WERI-Rb-1 (cell line): ENCODE data around the gene NUP98.
"Not testable (repeated sequence)": the region's sequence is repeated elsewhere in the genome, so short reads cannot be mapped to it uniquely, and the experiment has no call there.

ENCODE experiments used
- DNase-seq: peaks from one replicate; pipeline ENCODE4 v3.0.0-alpha.2; 2020
- H3K27ac ChIP-seq: fragments of 250-450 bp; sonication (Bioruptor Pico); 2 replicates; pipeline ENCODE4 v1.5.1; 2020; ENCODE audit warnings: mild to moderate bottlenecking, moderate library complexity
- H3K27me3 ChIP-seq: fragments of 250-450 bp; sonication (Bioruptor Pico); 2 replicates; pipeline ENCODE4 v1.5.1; 2021; ENCODE audit warnings: mild to moderate bottlenecking, low read depth, moderate library complexity; ENCODE audit not compliant: insufficient read depth, severe bottlenecking
- H3K36me3 ChIP-seq: fragments of 250-450 bp; sonication (Bioruptor Pico); 2 replicates; pipeline ENCODE4 v1.5.1; 2020; ENCODE audit warnings: mild to moderate bottlenecking, moderate library complexity
- H3K4me3 ChIP-seq: 2 replicates; pipeline ENCODE4 v1.5.1; 2011; ENCODE audit warnings: low read depth, mild to moderate bottlenecking, control low read depth, low read length
- H3K9me3 ChIP-seq: fragments of 250-450 bp; sonication (Bioruptor Pico); 2 replicates; pipeline ENCODE4 v1.5.1; 2021; ENCODE audit warnings: mild to moderate bottlenecking, moderate library complexity; ENCODE audit not compliant: severe bottlenecking
- TF ChIP-seq, protein P1 (sequence below): IDR thresholded peaks from 2 replicates; pipeline ENCODE4 v1.5.1; 2011; ENCODE audit warnings: low read depth, mild to moderate bottlenecking, control low read depth, inconsistent platforms, low read length

NUP98 gene

DNA sequence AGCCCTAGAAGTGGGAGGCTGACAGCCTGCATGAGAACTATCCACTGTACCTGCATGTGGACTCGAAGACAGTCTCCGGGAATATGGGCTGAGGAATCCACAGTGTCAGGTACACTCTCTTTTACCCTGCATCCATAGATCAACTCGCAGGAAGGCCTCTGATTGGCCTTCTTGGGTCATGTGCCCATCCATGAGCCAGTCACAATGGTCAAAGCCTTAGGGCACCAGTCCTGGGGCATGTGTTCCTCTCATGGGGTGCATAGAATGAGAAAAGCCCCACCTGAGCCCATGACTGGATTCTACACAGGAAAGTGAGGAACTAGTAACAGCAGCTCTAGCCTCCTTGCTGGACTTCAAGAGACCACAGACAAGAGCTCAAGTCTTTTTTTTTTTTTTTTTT is 141.8 kb downstream of the NUP98 start:
- Histone ChIP-seq H3K36me3 (no peaks in the 10 kb centered on the region), H3K27me3 (no peaks in the 10 kb centered on the region), H3K27ac (no peak overlapping the region), H3K4me3 (no peak overlapping the region), H3K9me3 (no peaks in the 10 kb centered on the region)
- no peak for DNase-seq
- TF ChIP-seq, protein P1, sequence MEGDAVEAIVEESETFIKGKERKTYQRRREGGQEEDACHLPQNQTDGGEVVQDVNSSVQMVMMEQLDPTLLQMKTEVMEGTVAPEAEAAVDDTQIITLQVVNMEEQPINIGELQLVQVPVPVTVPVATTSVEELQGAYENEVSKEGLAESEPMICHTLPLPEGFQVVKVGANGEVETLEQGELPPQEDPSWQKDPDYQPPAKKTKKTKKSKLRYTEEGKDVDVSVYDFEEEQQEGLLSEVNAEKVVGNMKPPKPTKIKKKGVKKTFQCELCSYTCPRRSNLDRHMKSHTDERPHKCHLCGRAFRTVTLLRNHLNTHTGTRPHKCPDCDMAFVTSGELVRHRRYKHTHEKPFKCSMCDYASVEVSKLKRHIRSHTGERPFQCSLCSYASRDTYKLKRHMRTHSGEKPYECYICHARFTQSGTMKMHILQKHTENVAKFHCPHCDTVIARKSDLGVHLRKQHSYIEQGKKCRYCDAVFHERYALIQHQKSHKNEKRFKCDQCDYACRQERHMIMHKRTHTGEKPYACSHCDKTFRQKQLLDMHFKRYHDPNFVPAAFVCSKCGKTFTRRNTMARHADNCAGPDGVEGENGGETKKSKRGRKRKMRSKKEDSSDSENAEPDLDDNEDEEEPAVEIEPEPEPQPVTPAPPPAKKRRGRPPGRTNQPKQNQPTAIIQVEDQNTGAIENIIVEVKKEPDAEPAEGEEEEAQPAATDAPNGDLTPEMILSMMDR: no peak

DNA sequence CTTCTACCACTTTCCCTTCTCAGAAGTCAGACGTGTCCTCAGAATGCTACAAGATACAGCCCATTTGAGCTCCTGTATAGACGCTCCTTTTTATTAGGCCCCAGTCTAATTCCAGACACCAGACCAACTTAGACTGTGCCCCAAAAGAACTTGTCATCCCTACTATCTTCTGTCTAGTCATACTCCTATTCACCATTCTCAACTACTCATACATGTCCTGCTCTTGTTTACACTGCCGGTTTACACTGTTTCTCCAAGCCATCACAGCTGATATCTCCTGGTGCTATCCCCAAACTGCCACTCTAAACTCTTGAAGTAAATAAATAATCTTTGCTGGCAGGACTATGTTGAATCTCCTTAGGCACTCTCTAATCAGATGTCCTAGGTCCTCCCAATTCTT is 144.8 kb downstream of the NUP98 start:
- not testable (repeated sequence) for H3K27ac ChIP-seq, H3K36me3 ChIP-seq

DNA sequence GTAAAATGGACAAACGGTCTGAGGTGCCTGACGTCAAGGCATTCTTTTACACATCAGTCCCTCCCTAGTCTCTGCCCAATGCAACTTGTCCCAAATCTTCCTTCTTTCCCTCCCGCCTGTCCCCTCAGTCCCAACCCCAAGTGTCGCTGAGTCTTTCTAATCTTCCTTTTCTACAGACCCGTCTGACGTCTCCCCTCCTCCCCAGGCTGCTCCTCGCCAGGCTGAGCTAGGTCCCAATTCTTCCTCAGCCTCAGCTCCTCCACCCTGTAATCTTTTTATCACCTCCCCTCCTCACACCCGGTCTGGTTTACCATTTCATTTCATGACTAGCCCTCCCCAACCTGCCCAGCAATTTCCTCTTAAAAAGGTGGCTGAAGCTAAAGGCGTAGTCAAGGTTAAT is 148.0 kb downstream of the NUP98 start:
- H3K27ac ChIP-seq, H3K9me3 ChIP-seq, H3K27me3 ChIP-seq, H3K36me3 ChIP-seq: not testable (repeated sequence)
- DNase-seq: peak; percentile 50
- peak overlapping the region; percentile 24 for H3K4me3 ChIP-seq

More for the DNA sequence above, 144.8 kb downstream of the NUP98 start:
- H3K9me3 ChIP-seq, H3K4me3 ChIP-seq, DNase-seq, H3K27me3 ChIP-seq: not testable (repeated sequence)

DNA sequence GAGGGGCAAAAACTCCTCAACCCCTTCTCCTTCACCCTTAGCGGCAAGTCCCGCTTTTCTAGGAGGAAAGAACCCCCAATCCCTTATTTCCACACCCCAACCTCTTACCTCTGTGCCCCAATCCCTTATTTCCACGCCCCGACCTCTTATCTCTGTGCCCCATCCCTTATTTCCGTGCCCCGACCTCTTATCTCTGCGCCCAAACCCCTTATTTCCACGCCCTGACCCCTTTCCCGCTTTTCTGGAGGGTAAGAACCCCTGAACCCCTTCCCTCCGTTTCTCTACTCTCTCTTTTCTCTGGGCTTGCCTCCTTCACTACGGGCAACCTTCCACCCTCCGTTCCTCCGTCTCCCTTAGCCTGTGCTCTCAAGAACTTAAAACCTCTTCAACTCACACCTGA is 148.5 kb downstream of the NUP98 start:
- H3K9me3 ChIP-seq, H3K27ac ChIP-seq, H3K36me3 ChIP-seq, H3K27me3 ChIP-seq, DNase-seq: not testable (repeated sequence)
- peak overlapping the region; percentile 24 for H3K4me3 ChIP-seq

DNA sequence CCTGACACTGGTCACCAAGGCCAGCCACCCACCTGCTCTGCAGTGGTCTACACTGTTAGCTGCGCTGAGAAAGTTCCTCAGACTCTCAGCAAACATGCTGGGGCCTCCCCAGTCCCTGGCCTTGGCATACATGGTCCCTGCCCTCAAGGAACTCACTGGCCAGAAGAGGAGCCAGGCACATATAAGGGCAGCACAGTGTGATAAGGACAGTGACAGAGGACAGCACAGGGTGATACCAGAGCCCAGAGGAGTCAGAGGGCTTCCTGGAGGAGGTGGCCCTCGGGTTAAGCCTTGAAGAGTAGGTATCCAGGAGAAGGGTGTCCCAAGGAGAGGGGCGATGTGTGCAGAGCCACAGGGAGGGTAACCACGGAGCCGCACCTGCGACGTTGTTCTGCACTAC is 151.8 kb downstream of the NUP98 start:
- H3K4me3 ChIP-seq: no peak overlapping the region
- TF ChIP-seq, protein P1: no peak
- no peak for DNase-seq
- no peak overlapping the region for H3K27ac ChIP-seq
- no peaks in the 10 kb centered on the region for H3K36me3 ChIP-seq
- no peaks in the 10 kb centered on the region for H3K9me3 ChIP-seq
- H3K27me3 ChIP-seq: no peaks in the 10 kb centered on the region

DNA sequence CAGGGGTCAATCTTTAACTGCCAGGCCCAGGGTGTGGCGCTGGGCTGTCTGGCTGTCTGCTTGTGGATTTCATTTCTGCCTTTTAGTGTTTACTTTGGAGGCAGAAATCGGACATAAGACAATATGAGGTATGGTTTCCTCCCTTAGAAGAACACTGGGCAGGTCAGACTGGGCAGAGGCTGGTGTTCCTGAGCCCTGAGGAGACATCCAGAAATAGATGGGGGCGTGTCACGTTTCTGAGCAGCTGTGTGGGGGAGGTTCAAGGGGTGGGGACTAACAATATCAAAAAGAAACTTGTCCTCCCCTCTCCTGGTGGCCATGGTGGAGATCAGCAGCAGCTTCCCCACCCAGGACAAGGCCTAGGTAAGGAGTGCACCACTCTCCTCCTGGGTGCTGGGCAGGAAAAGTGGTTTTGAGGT is 152.5 kb downstream of the NUP98 start, which contains the start of gene ART1:
ART1 (plus strand) TSS at position 312 of the 419 bp plus-strand sequence. CDS start 14,086 bp downstream, outside the sequence.
- no peak for DNase-seq
- TF ChIP-seq, protein P1: no peak
- Histone ChIP-seq H3K9me3 (no peaks in the 10 kb centered on the region), H3K4me3 (no peak within 1 kb of the TSS), H3K36me3 (no peaks in the 10 kb centered on the region), H3K27ac (no peak within 1 kb of the TSS), H3K27me3 (no peaks in the 10 kb centered on the region)

DNA sequence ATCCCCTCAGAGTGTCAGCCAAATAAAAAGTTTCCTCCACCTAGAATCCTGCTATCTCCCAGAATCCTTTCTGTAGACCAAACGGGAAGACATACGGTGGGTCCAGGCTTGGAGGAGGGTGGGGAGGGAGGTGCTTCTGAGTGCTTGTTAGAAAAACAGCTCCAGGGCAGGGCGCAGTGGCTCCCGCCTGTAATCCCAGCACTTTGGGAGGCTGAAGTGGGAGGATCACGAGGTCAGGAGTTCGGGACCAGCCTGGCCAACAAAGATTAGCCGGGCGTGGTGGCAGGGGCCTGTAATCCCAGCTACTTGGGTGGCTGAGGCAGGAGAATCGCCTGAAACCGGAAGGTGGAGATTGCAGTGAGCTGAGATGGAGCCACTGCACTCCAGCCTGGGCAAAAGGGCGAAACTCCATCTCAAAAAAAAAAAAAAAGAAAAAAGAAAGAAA is 154.2 kb downstream of the NUP98 start:
- not testable (repeated sequence) for H3K27ac ChIP-seq, H3K36me3 ChIP-seq, H3K27me3 ChIP-seq, H3K9me3 ChIP-seq
- peak overlapping the region; percentile 45 for H3K4me3 ChIP-seq
- peak; percentile 35 for DNase-seq

DNA sequence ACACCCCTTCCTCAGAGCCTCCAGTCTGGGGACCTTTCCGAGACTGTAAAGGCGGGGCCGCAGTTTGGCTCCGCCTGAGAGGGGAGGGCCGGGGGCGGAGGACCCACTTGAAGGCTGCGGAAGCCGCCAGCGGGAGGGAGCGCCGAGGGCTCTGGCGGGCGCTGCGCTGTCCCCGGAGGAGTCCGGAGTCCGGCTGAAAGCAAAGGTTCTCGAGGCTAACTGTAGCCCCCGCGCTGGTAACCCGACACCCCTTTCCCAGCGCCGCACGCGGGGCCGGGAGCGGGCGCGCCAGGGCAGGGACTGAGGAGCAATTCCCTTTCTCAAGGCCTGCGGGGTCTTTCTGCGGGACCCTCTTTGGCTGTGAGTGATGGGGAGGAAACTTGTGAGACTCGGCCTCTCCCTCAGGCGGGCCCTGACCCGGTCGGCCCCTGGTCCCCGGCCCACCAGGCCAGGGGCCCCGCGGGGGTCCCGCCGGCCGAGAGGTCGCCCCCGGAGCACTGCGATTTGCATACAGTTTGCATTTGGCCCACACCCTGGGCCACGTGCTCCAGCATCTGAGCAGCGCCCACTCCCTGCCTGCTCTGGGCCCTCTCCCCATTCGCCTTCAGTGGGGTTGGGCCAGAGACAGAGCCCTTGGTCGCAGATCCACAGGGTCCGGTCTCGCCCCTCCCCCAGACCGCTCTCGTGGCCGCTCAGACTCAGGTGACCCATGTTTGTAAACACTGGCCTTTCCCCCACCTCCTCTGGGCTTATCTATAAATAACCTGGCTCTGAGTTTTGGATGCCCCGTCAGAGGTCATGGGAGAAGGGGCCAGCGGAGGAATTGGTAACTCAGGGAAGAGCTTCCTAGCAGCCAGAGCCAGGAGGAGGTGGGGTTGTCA is 155.0 kb downstream of the NUP98 start:
- TF ChIP-seq, protein P1: no peak
- Histone ChIP-seq H3K36me3 (no peaks in the 10 kb centered on the region), H3K9me3 (no peaks in the 10 kb centered on the region), H3K27ac (no peak overlapping the region), H3K4me3 (peak overlapping the region; percentile 45), H3K27me3 (no peaks in the 10 kb centered on the region)
- peak; percentile 59 for DNase-seq
